DMS153 (cell line): ENCODE measurements around the gene DGCR8.

Experiments
- DNase-seq: peaks from one replicate; lab custom pipeline; 2025; lab: John Stamatoyannopoulos, UW

The DGCR8 gene

DNA sequence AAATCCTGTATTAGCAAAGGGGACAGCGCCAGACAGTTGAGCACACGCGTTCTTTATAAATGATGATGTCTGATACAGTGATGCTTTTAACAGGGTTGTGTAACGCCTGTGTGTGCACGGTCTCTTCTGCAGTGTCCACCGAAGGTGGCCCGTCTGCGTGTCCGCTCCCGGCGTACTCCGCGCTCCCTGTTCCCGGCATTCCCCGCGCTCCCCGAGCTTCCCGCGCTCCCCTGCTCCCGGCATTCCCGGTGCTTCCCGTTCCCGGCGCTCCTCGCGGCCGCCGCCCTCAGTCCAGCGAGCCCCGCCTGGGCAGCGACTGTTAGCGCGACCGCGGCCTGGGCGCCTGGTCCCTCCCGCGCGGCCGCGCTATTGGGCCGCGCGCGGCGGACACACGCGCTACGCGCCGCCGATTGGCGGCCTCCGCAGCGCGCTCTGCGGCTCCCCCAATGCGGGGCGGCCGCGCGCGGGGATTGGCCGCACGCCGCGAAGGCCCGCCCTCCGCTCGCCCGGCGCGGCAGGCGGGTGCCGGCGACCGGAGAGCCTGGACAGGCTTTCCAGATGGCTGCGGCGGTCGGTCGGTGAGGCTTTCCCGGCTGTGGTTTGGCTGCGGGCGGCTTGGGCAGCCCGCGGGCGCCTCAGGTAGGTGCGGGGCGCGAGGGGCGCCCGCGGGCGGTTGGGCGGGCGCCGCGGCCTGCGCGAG, at the start of gene DGCR8:
Gene DGCR8 (plus strand): TSS at position 497 of the 700 bp plus-strand sequence. CDS start 5,723 bp downstream, outside the sequence.
- peak; percentile 95 for DNase-seq

- DNase-seq, result no peak
Measured at GRCh38 chr22:20031732-20032406, 48.2 kb upstream of the DGCR8 start.

- DNase-seq, result no peak
Measured at GRCh38 chr22:20032407-20032991, 47.5 kb upstream of the DGCR8 start.

DNA sequence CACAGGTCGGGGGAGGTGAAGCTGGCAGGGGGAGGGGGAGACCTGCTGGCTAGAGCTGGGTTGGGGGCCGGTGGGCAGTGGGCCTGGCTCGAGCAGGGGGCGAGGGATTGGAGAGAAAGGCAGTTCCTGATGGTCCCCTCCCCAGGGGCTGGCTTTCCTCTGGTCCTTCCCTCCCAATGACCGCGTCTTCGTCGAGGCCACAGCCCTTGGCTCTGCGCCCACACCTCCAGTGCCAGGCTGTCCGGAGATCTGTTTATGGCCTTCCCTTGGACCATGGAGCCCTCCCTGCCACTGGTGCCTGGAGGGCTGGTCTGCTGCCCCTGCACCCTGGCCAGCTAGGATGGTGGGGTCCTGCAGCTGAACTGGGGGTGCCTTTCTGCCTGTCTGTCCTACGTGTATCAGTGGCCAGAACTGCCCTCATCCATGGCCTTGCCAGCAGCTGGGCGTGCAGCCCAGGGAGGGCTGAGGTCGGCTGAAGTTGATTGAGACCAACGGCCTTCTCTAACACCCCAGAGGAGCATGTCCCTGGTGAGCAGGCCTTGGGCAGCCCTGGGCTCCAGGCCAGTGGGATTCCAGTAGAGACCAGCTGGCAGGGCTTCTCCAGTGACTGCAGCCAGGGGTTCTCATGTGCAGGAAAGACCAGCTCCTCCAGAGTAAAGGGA, 46.9 kb upstream of the DGCR8 start:
- DNase-seq, result no peak

GRCh38 chr22:20034143-20034542, 45.9 kb upstream of the DGCR8 start:
- no peak for DNase-seq

DNA sequence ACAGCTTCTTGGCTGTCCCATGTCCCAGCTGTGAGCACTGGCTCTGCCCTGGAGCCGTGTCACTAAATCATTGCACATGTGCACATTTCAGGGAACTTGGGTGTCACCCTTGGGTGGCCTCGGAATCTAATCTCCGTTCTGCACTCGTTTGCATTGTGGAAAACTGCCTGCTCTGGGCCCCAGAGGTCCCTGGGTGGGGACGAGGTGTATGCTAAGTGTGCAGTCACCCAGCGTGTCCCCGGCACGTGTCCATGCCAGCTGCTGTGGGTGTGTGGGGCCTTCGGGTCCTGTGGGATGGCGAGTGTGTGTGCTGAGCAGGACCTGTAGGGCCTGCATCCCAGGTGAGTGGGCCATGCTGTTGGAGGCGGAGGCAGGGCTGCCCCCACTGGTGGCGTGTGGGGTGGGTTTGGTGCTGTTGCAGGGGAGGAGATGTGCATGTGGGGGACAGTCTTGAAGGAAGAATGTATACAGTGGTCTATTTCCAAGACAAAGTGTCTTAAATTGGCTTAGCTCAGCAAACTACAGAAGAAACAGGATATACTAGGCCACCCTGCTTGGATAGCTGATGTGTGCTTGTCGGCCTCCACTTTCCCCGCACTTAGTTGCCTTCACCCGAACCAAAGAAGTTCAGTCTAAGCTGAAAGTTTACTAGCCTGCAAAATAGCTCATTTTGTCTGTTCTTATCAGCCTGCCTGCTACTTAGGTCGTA, 44.5 kb upstream of the DGCR8 start:
- DNase-seq, result no peak

- no peak for DNase-seq
Measured at GRCh38 chr22:20036084-20036482, 44.0 kb upstream of the DGCR8 start.

GRCh38 chr22:20036535-20037392, 43.3 kb upstream of the DGCR8 start:
- no peak for DNase-seq

GRCh38 chr22:20037419-20037818, 42.6 kb upstream of the DGCR8 start:
- DNase-seq, result no peak

GRCh38 chr22:20038574-20038973, 41.5 kb upstream of the DGCR8 start:
- DNase-seq, result no peak

- no peak for DNase-seq
Measured at GRCh38 chr22:20039683-20040325, 40.2 kb upstream of the DGCR8 start.

DNA sequence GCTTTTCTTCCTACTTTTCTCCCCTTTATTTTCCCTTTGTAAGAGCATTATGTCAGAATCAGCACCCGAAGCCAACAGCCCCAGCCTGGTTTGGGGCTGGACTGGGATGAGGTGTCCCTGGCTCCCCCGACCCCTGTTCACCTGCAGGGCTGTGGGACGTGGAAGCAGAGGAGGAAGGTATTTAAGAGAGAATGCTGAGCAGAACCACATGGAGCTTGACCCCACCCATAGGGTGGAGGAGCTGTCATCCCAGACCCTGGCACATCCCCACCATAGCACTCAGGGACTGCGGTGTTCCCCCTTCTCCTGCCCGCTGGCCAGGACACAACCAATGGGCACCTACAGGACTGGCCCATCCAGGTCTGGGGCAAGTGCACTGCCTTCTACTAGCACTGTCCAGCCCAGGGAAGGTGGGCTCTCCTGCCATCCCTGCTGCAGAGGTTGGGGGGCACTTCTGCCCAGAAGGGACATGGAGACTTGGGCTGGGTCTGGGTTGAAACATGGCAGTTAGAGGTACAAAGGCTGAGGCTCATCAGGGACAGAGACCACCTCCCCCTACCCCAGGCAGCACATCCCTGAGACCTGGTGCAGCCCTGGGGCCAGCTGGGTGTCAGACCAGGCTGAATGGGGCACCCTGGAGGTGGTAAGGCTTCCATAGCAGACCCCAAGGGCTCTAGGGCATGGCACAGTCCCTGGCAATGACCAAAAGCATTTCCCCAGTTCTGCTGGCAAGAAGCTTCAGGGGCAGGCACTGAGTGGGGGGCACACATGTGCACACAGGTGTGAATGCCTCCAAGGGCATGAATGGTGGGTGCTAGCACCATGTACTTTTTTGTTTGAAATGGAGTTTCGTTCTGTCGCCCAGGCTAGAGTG, 39.5 kb upstream of the DGCR8 start:
- DNase-seq, result no peak

DNA sequence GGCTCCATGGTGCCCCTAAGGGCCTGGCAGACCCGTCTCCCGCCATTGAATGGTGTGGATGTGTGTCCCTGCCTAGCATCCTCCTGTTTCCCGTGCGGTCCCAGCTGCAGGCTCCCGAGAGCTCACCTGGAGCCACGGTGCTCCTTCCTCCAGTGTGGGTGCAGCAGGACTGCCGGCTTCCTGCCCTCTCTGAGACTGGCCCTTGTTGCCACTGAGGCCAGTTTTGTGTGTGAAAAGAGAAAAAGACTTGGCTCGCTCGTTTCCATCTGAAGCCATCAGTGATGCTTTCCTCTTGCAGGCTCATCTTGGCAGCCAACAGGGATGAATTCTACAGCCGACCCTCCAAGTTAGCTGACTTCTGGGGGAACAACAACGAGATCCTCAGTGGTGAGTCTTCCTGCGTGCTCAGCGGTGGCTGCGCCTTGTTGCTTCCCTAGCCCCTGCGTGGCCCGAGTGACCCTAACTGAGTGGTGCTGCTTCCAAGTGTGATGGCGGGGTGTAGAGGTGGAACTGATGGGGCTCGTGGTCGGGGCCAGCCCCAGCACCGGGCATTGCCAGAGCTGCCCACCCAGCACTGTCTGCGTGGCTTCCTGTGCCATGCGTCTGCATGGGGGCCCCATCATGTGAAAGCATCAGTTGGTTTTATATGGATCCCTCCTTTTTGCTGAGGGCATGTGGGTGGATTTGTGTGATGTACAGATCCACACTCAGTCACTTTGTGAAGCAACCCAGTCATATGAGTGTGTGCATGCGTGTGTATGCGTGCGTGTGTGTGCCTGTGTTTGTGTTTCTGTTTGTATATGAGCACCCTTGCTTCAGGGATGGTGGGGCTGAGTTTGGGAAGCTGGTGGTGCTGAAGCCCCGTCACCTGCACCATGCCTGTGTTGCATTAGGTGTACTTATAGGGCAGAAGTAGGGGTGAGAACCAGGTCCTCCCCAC, 36.7 kb upstream of the DGCR8 start:
- no peak for DNase-seq

GRCh38 chr22:20043997-20044342, 36.1 kb upstream of the DGCR8 start:
- DNase-seq, result no peak

DNA sequence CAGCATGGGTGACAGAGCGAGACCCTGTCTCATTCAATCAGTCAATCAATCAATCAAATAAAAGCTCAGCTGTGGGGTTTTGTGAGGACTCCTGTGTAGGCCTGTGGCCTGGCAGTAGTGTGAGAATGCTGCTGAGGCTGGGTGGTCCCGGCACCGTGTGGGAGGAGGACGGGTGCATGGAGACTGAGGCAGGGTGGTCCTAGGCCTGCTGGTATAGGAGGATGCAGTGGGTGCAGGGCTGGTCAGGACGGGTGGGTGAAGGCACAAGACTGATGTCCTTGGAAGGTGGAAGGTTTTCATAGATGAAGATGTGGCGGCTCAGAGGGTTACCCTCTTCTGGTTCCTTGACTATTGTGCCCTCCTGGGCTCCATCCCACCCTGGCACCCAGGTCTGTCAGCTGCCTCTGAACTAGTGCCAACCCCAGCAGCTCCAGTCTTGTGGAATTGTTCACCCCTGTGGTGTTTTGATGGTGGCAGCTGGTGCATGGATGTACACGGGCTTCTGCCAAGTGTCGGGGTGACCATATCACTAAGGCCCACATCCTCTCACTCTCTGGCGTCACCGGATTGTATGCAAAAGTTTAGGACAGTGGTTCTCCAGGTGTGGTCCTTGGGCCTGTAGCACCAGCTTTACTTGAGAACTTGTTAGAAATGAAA, 35.4 kb upstream of the DGCR8 start:
- DNase-seq, result no peak

- DNase-seq, result no peak
Measured at GRCh38 chr22:20046730-20047129, 33.3 kb upstream of the DGCR8 start.

- no peak for DNase-seq
Measured at GRCh38 chr22:20051927-20052308, 28.1 kb upstream of the DGCR8 start.
